ENCODE results near the gene DNAH2.

GRCh38 chr17:7843536-7844291 lies 126.2 kb downstream of the DNAH2 start:
- TF ChIP-seq TARDBP (IDR thresholded peaks at IDR 0.05) (peak; percentile 94; the same call in 1 of the 2 replicates), NFRKB (IDR thresholded peaks at IDR 0.05) (no peak)

Measured in HEK293T (cell line).